IPS-18c (cell line): Measurements from ENCODE around the gene LIF.

Experiments
- H3K4me3 ChIP-seq: 2 replicates; pipeline ENCODE4 v1.7.0; 2013; ENCODE audit warnings: low read depth, mild to moderate bottlenecking, low read length, moderate library complexity; ENCODE audit not compliant: insufficient read depth
- H3K9me3 ChIP-seq: one replicate; pipeline ENCODE4 v1.6.1; 2013; ENCODE audit warnings: mild to moderate bottlenecking, low read length, moderate library complexity; ENCODE audit not compliant: control insufficient read depth, insufficient read depth

LIF gene

DNA sequence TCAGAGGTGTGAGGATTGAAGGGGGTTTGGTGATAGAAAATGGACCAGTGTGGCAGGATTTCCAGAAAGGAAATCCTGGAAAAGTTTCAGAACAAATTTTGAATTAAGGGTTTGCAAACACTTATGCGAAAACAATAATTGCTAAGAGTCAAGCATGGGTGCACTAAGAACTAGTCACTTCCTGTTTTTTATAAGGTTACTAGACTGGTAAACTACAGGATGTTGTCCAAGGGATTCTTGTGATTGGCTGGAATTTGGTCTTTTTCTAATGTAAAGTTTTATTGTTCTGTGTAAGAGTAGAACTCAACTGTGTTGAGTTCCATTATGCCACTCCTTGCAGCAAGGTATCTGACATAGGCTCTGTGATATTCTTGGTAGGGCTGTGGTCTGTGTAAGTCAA, 54.1 kb downstream of the LIF start:
- Histone ChIP-seq H3K9me3 (no peaks in the 10 kb centered on the region), H3K4me3 (no peak overlapping the region)

DNA sequence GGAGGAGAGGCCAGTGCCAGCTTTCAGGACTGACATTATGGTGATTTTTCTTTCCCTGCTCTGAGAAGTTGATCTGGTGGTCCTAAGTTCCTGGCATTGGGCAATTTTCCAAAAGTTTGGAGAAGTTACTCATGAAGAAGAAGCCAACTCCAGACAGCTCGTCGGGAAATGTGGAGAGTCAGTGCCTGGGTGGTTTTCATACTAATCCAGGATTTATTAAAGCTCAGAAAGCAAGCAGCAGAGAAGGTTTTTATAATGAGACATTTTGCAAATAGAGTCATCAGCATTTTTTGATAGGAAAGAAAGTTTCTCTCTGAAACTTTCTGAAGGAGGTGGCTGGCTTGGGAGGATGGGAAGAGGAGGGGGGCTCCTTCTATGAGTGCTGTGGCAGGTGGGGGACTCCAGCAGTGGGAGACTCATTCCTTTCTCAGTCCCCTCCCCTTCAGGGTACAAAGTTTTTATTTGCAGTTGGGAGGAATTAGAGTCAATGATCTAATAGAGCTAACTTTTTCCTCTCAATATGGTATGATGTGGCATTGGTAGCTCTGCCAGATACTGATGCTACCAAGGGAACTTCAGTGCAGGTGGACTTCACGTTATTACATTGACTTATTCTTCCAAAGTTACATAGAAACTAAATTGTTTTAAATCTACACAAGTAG, 55.4 kb downstream of the LIF start:
- Histone ChIP-seq H3K9me3 (no peaks in the 10 kb centered on the region), H3K4me3 (no peak overlapping the region)

DNA sequence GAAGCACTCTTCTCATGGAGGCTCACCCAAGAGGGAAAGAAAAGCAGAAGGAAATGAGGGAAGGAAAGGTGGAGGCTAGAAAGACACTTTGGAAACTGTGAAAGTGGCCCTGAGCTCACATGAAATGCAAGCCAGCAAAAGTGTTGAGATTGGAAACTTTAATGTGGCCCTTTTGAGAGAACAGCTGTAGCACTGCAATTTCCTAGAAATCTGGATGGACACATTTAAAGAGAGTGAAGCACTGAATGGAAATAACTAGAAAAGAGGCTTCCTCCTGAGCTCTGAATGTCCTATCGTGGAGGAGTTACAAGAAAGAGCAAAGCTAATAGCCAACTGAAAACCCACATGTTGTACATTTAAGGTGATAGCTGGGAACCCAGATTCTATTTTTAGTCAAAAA, 56.0 kb downstream of the LIF start:
- no peak overlapping the region for H3K4me3 ChIP-seq
- no peaks in the 10 kb centered on the region for H3K9me3 ChIP-seq
